GM18909 (cell line): ENCODE data around the gene ZPBP2.

ENCODE experiments used
- ATAC-seq: cut with Tn5 transposase; IDR thresholded peaks from one replicate; pipeline ENCODE4 v1.9.1; 2021; ENCODE audit warnings: mild to moderate bottlenecking; ENCODE audit not compliant: unreplicated experiment, poor library complexity

ZPBP2 gene

GRCh38 chr17:39903158-39903884 is 35.3 kb downstream of the ZPBP2 start:
- no peak for ATAC-seq

DNA sequence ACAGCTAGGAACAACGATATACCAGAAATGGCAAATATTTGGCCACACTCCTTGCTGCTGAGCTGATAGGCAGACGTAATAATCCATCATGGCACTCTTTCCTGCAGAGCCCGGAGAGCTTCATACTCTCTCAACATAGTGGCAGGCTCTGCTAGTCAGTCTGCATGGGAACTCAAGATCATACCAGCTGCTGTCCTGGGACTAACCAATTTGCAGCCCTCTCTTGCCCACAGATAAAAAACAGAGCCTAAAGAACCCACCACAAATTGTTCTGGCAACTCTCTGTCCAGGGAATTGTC is 36.9 kb downstream of the ZPBP2 start:
- no peak for ATAC-seq

DNA sequence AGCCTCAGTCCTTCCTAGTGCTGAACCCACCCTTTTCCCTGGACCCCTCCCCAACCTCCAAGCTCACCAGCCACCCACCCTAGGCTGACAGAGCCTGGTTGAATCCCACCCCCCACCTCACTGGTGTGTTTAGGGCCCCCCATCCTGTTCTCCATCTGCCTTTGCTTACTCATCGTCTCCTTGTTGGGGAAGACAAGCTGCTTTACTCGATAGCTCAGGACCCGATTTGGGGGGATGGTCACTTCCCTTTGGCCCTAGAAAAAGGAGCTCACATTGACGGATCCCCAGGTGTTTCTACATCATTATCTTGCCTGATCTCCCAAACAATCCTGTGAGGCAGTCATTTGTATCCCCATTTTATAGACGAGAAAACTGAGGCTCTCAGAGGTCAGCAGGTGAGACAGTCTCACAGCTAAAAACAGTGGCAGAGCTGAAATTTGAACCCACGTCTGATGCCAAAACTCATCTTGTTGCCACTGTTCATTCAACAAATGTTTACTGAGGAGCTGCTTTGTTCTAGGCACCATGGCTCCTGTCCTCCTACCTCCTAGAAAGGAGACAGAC is 40.9 kb downstream of the ZPBP2 start:
- no peak for ATAC-seq

DNA sequence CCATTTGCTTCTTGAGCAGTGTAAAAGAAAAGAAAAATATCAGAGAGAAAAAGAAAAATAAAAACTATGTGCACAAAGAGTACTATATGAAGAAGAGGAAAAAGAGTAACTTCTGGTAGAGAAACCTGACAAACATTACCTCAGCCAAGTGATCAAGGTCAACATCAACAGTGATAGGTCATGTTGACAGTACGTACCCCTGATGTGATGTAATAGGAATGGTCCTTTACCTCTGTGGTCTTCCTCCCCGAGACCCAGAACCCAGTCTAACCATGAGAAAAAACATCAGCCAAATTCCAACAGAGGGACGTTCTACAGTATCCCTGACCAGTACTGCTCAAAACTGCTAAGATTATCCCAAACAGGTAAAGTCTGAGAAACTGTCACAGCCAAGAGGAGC is 46.0 kb downstream of the ZPBP2 start:
- ATAC-seq: no peak

GRCh38 chr17:39915559-39915958 is 47.6 kb downstream of the ZPBP2 start:
- no peak for ATAC-seq

DNA sequence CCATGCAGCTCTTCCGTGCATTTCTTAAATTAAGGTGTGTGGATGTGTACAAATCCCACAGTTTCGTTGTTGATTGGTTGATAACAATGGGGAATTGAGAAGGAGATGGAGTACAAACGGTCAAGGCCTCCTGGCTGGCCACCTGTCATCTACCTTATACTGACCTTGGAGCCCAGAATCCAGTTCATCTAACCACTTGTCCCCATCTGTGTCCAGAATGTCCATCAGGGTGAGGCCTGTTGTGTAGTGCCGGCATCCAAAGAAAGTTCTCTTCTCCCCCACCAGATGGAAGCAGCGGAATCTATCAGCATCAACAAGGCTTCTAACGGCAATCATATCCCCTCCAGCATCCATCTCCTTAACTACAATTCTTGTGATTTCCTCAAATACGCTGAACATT is 48.9 kb downstream of the ZPBP2 start:
- ATAC-seq: no peak

GRCh38 chr17:39919087-39919683 is 51.2 kb downstream of the ZPBP2 start:
- no peak for ATAC-seq

- no peak for ATAC-seq
Measured at GRCh38 chr17:39920218-39921210, 52.5 kb downstream of the ZPBP2 start.

DNA sequence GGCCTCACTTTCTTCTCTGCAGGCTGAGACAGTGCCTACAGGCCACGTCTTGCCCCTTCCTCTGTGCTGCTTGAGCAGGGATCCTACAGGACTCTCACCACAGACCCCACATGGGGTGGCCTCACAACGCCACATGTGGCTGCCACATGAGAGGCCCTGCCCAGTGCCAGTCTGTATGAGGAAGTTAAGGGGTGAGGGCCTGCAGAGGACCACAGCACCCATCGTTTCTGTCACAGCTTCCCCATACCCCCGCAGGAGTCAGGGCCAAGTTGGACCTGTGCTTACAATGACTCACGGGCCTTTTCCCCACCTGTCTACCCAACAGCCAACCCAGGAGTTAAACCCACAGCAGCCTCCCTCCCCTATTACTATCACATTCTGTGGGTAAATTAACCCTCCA is 53.3 kb downstream of the ZPBP2 start:
- no peak for ATAC-seq

- no peak for ATAC-seq
Measured at GRCh38 chr17:39922006-39922405, 54.0 kb downstream of the ZPBP2 start.

GRCh38 chr17:39923230-39923629 is 55.2 kb downstream of the ZPBP2 start:
- ATAC-seq: no peak

DNA sequence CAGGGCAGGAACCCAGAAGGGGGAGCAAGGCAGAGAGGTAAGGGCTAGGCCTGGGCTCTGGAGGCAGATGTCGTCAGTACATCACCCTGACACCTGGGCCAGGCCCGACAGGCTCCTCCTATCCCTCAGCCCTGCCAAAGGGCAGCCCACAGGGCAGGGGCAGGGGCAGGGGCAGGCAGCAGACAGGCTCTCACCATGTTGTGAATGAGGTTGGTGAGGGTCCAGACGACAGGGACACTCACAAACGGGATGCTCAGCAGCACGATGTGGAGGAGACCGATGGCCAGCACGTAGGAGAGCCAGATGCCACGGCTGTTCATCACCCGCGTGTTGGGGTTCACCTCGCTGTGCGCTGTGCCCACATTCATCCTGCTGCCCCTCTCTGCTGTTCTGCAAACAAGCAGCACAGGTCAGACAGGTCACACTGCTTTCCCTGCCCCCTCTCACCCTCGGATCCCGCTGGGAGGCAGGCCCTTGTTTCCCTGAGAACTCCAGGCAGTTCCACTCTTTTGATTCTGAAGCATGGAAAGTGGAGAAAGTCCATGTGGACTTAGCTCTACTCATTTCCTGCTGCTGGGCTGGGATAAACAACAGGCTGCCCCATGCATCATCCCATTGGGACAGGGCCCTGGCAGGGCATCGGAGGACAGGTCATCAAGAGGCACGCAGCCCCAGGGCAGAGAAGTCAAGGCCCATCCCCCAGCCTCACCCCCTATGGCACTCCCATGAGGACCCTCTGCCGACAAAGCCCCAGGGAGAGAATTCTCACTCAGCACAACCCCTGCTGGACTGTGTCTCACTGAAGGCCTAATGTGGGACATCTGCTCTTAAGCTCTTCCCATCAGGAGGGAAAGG is 56.1 kb downstream of the ZPBP2 start:
- ATAC-seq: no peak

GRCh38 chr17:39924691-39925055 is 56.7 kb downstream of the ZPBP2 start:
- ATAC-seq: no peak

- no peak for ATAC-seq
Measured at GRCh38 chr17:39925282-39926134, 57.5 kb downstream of the ZPBP2 start.

DNA sequence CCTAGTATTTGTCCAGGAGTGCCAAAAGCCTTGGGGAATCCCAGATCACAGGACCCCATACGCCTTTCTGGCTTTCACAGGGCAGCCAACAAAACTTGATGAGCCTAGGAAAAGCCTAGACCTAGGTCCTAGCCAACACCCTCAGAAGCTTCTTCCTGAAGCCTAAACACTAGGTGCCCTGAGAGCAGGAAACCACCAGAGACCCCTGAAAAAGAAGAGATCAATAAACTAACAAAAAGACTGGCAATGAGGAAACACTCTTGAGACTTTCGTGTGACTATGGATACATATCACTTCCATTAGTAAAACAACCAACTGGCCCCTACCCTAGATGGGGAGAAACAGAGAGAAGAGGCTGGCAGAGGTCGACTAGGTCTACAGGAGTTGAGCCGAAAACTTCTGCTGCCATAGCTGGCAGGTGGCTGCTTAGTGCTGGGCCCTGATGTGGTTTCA is 58.2 kb downstream of the ZPBP2 start:
- ATAC-seq: peak; percentile 26

DNA sequence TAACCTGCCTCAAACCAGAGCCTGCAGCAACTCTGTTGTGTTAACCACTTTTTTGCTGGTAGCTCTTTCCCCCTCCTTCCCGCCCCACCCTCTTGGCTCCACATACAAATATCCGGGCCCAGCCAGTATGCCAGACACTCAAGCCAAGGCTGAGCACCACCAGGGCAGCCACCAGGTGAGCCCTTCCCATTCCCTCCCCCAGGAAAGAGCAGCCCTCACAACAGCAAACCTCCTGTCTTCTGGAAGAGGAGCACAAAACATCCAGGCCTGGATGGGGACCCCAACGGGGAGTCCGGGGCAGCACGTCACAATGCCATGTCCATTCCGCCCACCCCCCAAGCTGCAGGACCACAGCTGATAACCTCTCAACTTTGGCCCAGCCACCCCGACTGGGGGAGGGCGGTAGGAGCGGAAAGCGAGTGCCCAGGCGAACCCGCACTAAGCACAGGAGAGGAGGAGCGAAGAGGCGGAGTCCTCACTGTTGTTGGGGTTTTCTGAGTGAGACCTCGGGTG is 58.6 kb downstream of the ZPBP2 start:
- peak; percentile 37 for ATAC-seq
